GM12873 (cell line): ENCODE data around the gene RALB.

ENCODE experiments used
- TF ChIP-seq, protein P1 (sequence below): IDR thresholded peaks from 2 replicates; pipeline ENCODE4 v1.5.1; 2012; ENCODE audit warnings: low read depth, mild to moderate bottlenecking, moderate library complexity, low read length, control low read depth; ENCODE audit not compliant: insufficient read depth; ENCODE audit errors: missing control alignments

The RALB gene

DNA sequence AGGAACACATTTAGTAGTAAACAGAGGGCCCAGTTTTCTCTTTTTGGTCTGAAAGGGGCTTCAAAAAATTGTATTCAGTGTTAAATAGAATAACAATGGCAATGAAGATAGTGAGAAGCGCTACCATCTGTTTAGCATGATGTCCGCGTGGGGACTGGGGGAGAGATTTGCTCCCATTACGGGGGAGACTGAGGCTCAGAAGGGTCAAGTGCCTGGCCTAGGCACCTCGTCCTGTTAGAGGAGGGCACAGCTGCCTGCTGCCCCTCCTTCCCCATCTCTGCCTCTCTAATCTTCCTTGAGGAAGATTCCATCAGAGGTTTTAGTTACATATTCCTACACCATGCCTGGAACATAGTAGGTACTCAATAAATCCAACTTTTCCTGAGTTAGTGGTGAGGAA is 19.4 kb upstream of the RALB start:
- TF ChIP-seq, protein P1, sequence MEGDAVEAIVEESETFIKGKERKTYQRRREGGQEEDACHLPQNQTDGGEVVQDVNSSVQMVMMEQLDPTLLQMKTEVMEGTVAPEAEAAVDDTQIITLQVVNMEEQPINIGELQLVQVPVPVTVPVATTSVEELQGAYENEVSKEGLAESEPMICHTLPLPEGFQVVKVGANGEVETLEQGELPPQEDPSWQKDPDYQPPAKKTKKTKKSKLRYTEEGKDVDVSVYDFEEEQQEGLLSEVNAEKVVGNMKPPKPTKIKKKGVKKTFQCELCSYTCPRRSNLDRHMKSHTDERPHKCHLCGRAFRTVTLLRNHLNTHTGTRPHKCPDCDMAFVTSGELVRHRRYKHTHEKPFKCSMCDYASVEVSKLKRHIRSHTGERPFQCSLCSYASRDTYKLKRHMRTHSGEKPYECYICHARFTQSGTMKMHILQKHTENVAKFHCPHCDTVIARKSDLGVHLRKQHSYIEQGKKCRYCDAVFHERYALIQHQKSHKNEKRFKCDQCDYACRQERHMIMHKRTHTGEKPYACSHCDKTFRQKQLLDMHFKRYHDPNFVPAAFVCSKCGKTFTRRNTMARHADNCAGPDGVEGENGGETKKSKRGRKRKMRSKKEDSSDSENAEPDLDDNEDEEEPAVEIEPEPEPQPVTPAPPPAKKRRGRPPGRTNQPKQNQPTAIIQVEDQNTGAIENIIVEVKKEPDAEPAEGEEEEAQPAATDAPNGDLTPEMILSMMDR: no peak

GRCh38 chr2:120235681-120236080 is 17.0 kb upstream of the RALB start:
- TF ChIP-seq, protein P1: no peak

- TF ChIP-seq, protein P1: no peak
These were observed 16.3 kb upstream of the RALB start for GRCh38 chr2:120236316-120236715.

DNA sequence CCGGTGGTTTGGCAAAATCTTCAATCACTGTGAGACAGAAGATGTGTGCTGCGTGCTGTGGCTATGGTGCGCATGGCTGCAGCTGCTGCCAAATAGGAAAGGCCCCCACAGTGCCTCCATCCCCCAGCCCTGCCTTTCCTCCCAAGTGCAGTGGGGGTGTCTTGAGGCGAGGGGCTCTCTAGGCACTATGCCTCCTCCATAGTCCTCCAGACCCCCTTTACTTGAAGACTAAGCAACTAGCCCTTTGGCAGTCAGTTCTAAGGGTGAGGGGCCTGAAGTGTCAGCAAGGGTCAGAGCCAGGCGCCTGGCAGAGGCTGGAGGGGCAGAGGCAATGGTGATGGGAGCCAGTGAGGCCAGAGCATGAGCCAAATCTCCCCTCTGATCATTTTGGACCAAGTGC is 15.9 kb upstream of the RALB start:
- TF ChIP-seq, protein P1: no peak

DNA sequence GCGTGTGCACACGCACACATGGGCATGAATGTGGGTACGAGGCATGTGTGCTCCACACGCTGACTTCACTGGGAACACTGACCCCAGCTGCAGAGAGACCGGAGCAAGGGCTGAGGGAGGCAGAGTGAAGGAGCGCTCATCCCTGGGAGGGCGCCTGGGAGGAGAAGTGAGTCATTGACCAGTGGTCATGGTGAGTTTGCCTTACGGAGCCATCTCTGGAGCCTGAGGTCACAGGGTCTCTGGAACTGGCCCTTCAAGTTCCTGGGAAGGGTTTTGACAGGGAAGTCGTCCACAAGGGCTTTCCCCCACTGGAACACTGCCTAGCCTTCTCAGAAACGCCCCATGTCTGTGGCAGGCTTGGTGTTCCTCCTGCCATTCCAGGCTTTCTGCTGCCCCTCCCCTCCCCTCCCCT is 15.2 kb upstream of the RALB start:
- TF ChIP-seq, protein P1: no peak

DNA sequence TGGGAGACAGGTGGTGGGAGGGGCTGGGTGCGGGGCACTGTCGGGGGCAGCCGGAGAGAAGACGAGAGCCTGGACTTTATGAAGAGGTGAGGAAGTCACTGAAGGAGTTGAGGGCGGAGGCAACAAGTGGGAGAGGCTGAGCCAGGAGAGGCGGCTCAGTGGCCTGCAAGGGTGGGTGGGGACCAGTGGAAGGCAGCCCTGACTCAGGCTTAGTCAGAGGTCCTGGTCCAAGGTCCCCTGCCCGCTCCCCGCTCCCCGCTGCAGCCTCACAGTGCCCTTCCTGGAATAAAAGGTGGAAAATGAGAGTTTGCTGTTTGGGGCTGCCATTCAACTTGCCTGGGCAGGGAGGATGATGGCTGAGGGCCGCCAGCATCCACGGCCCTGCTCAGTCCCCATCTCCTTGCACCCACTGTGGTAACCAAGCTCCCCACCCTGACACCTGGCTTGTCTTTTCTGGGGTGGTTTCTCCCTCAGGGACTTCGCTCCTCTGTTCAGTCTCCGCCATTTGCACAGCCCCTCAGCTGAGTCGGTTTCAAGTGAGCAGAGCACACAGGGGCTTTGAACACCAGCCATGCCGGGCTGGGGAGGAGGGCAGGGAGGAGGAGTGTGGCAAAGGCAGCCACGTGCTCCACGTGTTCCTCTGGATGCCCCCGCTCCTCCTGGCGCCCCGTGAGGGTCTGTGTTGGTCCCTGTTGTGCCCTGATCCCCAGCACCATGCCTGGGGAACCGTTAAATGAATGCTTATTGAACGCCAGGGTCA is 13.7 kb upstream of the RALB start:
- TF ChIP-seq, protein P1: no peak

- TF ChIP-seq, protein P1: no peak
These were observed 13.0 kb upstream of the RALB start for GRCh38 chr2:120239488-120240287.
